Prostate gland (tissue), 2 donors: ENCODE measurements around the gene FOXP1. TPM values are rescaled to one million over a fixed set of nuclear protein-coding genes. Genes with fewer than 3 reads are reported as not detected.
"Not testable (repeated sequence)": the region's sequence is repeated elsewhere in the genome, so short reads cannot be mapped to it uniquely, and the experiment has no call there.

Source experiments
- DNase-seq: peaks from one replicate; pipeline ENCODE4 v3.0.0-alpha.2; 2019; ENCODE audit warnings: low spot score
- H3K27ac ChIP-seq, 2 donors: fragments of 200-600 bp; sonication (generic); 2 replicates each; pipeline ENCODE4 v1.5.1; 2017 to 2019
- H3K27me3 ChIP-seq: fragments of 200-600 bp; sonication (generic); replicated peaks from 2 replicates; pipeline ENCODE4 v1.5.1; 2019; ENCODE audit not compliant: insufficient read depth
- H3K36me3 ChIP-seq, 2 donors: fragments of 200-600 bp; sonication (generic); 1 replicate in 1 of 2; 2 replicates in 1 of 2; pipeline versions ENCODE4 v1.5.1 to v1.8.1; 2017 to 2019
- H3K4me1 ChIP-seq: fragments of 200-600 bp; sonication (generic); replicated peaks from 2 replicates; pipeline ENCODE4 v1.5.1; 2019
- H3K4me3 ChIP-seq, 2 donors: fragments of 200-600 bp; sonication (generic); 2 replicates each; pipeline ENCODE4 v1.5.1; 2017 to 2019
- H3K9me3 ChIP-seq: fragments of 200-600 bp; sonication (generic); 2 replicates; pipeline ENCODE4 v1.5.1; 2017
- POLR2A ChIP-seq: fragments of 450-650 bp; IDR thresholded peaks from one replicate; pipeline ENCODE4 v1.6.1; 2016; ENCODE audit warnings: antibody characterized with exemption, mild to moderate bottlenecking
- POLR2AphosphoS5 ChIP-seq: sonication (generic); formaldehyde crosslinking; IDR thresholded peaks from one replicate; pipeline ENCODE4 v1.6.1; 2017; ENCODE audit warnings: antibody characterized with exemption
- WGBS: methylation state at CpG from one replicate; pipeline ENCODE4 v1.1.5; 2018; 5-methylcytosine and 5-hydroxymethylcytosine counted together
- intact Hi-C: fragments of 100-400 bp; cut with DNase I; formaldehyde crosslinking; loops from one replicate; pipeline ENCODE4 v1.14.2; 2022
- total RNA-seq, 2 donors: library from RNA; depleted of rRNA; stranded (reverse); fragments of >200 nt; gene quantifications; one replicate each; pipeline ENCODE4 v1.1.0, GENCODE V29; 2016
- TF ChIP-seq, protein P1 (sequence below), 4 experiments: fragments of 200-600 bp in 2 of 4; fragments of 450-650 bp in 2 of 4; sonication (generic) in 2 of 4; IDR thresholded peaks; 1 replicate in 3 of 4; 2 replicates in 1 of 4; pipeline ENCODE4 v1.5.1; 2016 to 2019; ENCODE audit warnings: antibody characterized with exemption in 4 of 4, mild to moderate bottlenecking in 2 of 4, moderate library complexity in 2 of 4

The FOXP1 gene
- total RNA-seq, 2 donors from 2014 or later: 133 to 156 TPM

DNA sequence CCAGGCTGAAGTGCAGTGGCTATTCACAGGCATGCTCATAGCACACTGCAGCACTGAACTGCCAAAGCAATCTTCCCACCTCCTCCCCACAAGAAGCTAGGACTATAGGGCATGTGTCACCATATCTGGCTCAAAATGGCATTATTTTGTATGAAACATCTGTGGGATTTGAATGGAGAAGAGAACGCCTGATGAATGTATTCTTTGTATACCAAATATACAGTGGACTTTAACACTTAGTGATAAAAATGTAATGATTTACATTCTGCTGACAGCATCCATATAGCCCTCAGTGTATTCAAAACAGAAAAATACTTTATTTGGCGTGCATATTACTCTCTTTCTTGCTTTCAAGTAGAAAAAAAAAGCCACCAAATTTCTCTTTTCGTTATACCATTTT is 257.8 kb downstream of the FOXP1 start:
- TF ChIP-seq, protein P1, sequence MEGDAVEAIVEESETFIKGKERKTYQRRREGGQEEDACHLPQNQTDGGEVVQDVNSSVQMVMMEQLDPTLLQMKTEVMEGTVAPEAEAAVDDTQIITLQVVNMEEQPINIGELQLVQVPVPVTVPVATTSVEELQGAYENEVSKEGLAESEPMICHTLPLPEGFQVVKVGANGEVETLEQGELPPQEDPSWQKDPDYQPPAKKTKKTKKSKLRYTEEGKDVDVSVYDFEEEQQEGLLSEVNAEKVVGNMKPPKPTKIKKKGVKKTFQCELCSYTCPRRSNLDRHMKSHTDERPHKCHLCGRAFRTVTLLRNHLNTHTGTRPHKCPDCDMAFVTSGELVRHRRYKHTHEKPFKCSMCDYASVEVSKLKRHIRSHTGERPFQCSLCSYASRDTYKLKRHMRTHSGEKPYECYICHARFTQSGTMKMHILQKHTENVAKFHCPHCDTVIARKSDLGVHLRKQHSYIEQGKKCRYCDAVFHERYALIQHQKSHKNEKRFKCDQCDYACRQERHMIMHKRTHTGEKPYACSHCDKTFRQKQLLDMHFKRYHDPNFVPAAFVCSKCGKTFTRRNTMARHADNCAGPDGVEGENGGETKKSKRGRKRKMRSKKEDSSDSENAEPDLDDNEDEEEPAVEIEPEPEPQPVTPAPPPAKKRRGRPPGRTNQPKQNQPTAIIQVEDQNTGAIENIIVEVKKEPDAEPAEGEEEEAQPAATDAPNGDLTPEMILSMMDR (IDR thresholded peaks at IDR 0.05): no peak
- TF ChIP-seq POLR2AphosphoS5 (no peak), POLR2A (no peak)
- Histone ChIP-seq H3K27me3 (no peaks in the 10 kb centered on the region), H3K36me3 (no peaks in the 10 kb centered on the region), H3K27ac (no peak overlapping the region), H3K9me3 (no peaks in the 10 kb centered on the region), H3K4me3 (no peak overlapping the region), H3K4me1 (no peaks in the 10 kb centered on the region)
- intact Hi-C loops: no loop called here
- no peak for DNase-seq
- WGBS: 78% methylated on average over 3 of the region's 3 CpGs

- H3K27me3 ChIP-seq, DNase-seq, intact Hi-C loops, H3K36me3 ChIP-seq, H3K4me3 ChIP-seq, H3K27ac ChIP-seq, H3K9me3 ChIP-seq, H3K4me1 ChIP-seq: not testable (repeated sequence)
- WGBS: 95% methylated on average over 5 of the region's 5 CpGs
Observed at GRCh38 chr3:71324224-71324623, 259.3 kb downstream of the FOXP1 start.

DNA sequence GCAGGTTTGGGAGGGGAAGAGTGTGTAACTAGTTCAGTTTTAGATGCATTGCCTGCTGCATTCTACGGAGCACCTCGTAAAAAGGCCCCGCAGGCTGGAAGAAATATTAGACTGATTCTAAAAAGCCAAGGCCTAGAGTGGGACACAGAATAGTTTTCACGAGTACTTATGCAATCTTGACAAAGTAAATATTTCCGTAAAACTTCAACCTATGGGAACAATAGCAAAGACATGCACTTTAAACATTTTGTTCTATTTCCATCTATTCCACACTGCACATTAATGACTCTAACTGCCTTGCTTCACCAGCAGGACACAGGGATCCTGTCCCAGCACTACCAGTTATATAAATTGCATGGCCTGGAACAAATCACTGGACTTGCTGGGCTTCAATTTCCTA is 260.0 kb downstream of the FOXP1 start:
- no peak for DNase-seq
- no peak overlapping the region for H3K27ac ChIP-seq
- WGBS: 86% methylated on average over 5 of the region's 5 CpGs
- TF ChIP-seq, protein P1 (IDR thresholded peaks at IDR 0.05): no peak
- TF ChIP-seq POLR2AphosphoS5 (no peak), POLR2A (no peak)
- H3K4me1 ChIP-seq: no peaks in the 10 kb centered on the region
- H3K4me3 ChIP-seq: no peak overlapping the region
- H3K36me3 ChIP-seq: no peaks in the 10 kb centered on the region
- intact Hi-C loops: no loop called here
- no peaks in the 10 kb centered on the region for H3K9me3 ChIP-seq
- H3K27me3 ChIP-seq: no peaks in the 10 kb centered on the region

GRCh38 chr3:71322154-71322553 is 261.4 kb downstream of the FOXP1 start:
- H3K27ac ChIP-seq: no peak overlapping the region
- intact Hi-C loops: no loop called here
- no peaks in the 10 kb centered on the region for H3K4me1 ChIP-seq
- no peak overlapping the region for H3K4me3 ChIP-seq
- no peak for DNase-seq
- no peaks in the 10 kb centered on the region for H3K9me3 ChIP-seq
- H3K36me3 ChIP-seq: no peaks in the 10 kb centered on the region
- no peaks in the 10 kb centered on the region for H3K27me3 ChIP-seq
- 95% methylated on average over 1 of the region's 1 CpG for WGBS
- TF ChIP-seq POLR2AphosphoS5 (no peak), POLR2A (no peak)
- TF ChIP-seq, protein P1 (IDR thresholded peaks at IDR 0.05): no peak

DNA sequence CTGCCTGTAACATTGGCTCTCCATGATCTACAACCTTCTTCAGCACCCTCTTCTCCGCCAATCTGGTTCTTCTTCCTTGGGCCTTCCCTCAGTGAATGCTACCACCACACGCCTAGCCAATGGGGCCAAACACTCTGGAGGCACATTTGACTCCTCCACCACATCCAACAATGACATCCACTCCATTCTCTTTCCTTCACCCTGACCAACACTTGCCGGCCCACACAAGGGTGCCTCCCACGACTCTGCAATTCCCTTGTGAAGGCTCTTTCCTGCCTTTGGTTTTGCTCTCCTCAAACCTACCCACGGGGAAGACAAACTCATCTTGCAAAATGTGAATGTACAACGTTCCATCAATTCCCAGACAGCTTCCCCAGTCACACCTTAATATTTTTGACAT is 263.8 kb downstream of the FOXP1 start:
- no peak overlapping the region for H3K27ac ChIP-seq
- intact Hi-C loops: loop anchor here (5.0 kb wide), 1 partner anchor 48 kb away; no protein-coding TSS in a partner anchor
- TF ChIP-seq POLR2AphosphoS5: no peak
- TF ChIP-seq, protein P1 (IDR thresholded peaks at IDR 0.05): no peak
- TF ChIP-seq POLR2A: no peak
- H3K27me3 ChIP-seq: no peaks in the 10 kb centered on the region
- H3K4me3 ChIP-seq: no peak overlapping the region
- no peak for DNase-seq
- H3K4me1 ChIP-seq: no peaks in the 10 kb centered on the region
- 95% methylated on average over 6 of the region's 6 CpGs for WGBS
- no peaks in the 10 kb centered on the region for H3K9me3 ChIP-seq
- H3K36me3 ChIP-seq: no peaks in the 10 kb centered on the region
